A549 (cell line): ENCODE measurements around the gene CCDC73.

Source experiments
- CHD2 ChIP-seq: fragments of 150-350 bp; IDR thresholded peaks from 2 replicates; pipeline ENCODE4 v1.6.1; 2014; ENCODE audit warnings: low read length; ENCODE audit not compliant: partially characterized antibody
- CTCF ChIP-seq: fragments of >200 bp; sonication (Bioruptor Twin); formaldehyde crosslinking; IDR thresholded peaks from 3 replicates; pipeline ENCODE4 v1.5.1; 2016
- EP300 ChIP-seq, 2 experiments: fragments of >200 bp; sonication (Bioruptor Twin); formaldehyde crosslinking; IDR thresholded peaks; 2 replicates in 1 of 2; 3 replicates in 1 of 2; pipeline ENCODE4 v1.6.1; 2016 to 2017
- FOSL2 ChIP-seq, 2 experiments: fragments of 450-650 bp in 1 of 2; fragments of >200 bp in 1 of 2; sonication (Bioruptor Twin) in 1 of 2; formaldehyde crosslinking; IDR thresholded peaks; 2 replicates each; pipeline versions ENCODE4 v1.5.0 to v1.6.1; 2016 to 2020; ENCODE audit warnings: mild to moderate bottlenecking in 1 of 2, moderate library complexity in 1 of 2
- MAFK ChIP-seq: fragments of 450-650 bp; IDR thresholded peaks from 2 replicates; pipeline ENCODE4 v1.6.1; 2014; ENCODE audit not compliant: partially characterized antibody
- NR3C1 ChIP-seq: fragments of >200 bp; sonication (Bioruptor Twin); formaldehyde crosslinking; IDR thresholded peaks from 3 replicates; pipeline ENCODE4 v1.6.1; 2017
- PBX3 ChIP-seq: IDR thresholded peaks from 2 replicates; pipeline ENCODE4 v1.6.1; 2012
- POLR2A ChIP-seq: IDR thresholded peaks from 2 replicates; pipeline ENCODE4 v1.6.1; 2012; ENCODE audit warnings: mild to moderate bottlenecking, low read length
- SMC3 ChIP-seq: fragments of >200 bp; sonication (Bioruptor Twin); formaldehyde crosslinking; IDR thresholded peaks from 3 replicates; pipeline ENCODE4 v1.6.1; 2018; ENCODE audit warnings: inconsistent platforms
- ZC3H11A ChIP-seq: fragments of 450-650 bp; IDR thresholded peaks from 2 replicates; pipeline ENCODE4 v1.6.1; 2014; ENCODE audit warnings: antibody characterized with exemption, mild to moderate bottlenecking

GRCh38 chr11:32713496-32713895, 81.0 kb downstream of the CCDC73 start:
- no peak for TF ChIP-seq CHD2
- peak; percentile 68 for TF ChIP-seq SMC3
- peak; percentile 72 for TF ChIP-seq CTCF
- no peak for TF ChIP-seq ZC3H11A
- TF ChIP-seq POLR2A: no peak
- no peak for TF ChIP-seq NR3C1
- no peak for TF ChIP-seq EP300 (IDR thresholded peaks at IDR 0.05)
- TF ChIP-seq PBX3: no peak
- no peak for TF ChIP-seq MAFK
- no peak for TF ChIP-seq FOSL2 (IDR thresholded peaks at IDR 0.05)
- no peak for TF ChIP-seq FOSL2 (CRISPR knock-in tag; IDR thresholded peaks at IDR 0.05)
